ENCODE data around the gene RPL23. TPM values are rescaled to one million over a fixed set of nuclear protein-coding genes. Genes with fewer than 3 reads are reported as not detected.

The RPL23 gene
- total RNA-seq, 1 experiment from 2014 or later, result 1,110 TPM

DNA sequence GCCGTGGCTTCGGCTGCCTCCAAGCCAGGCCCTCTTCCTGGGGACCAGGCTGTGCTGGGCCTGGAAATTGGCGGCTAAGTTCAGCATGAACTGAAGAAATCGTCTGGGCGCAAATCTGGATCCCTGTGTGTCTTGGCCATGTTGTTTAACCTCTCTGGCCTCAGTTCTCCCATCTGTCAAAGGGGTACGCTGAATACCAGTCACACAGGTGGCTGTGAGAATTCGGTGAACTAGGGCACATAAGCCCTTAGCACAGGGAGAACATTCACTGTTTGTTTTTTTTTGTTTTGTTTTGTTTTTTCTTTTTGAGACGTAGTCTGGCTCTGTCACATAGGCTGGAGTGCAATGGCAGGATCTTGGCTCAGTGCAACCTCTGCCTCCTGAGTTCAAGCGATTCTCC lies 35.3 kb upstream of the RPL23 start:
- H3K79me2 ChIP-seq (ENCODE audit: low read length), result peaks cover 30% of the 10 kb centered on the region
- no peak for TF ChIP-seq EZH2 (IDR thresholded peaks at IDR 0.05; ENCODE audit: low read length, unreplicated experiment)
- no peak for TF ChIP-seq EZH2phosphoT487 (IDR thresholded peaks at IDR 0.05; ENCODE audit: borderline replicate concordance, low read length)
- TF ChIP-seq, protein P1, sequence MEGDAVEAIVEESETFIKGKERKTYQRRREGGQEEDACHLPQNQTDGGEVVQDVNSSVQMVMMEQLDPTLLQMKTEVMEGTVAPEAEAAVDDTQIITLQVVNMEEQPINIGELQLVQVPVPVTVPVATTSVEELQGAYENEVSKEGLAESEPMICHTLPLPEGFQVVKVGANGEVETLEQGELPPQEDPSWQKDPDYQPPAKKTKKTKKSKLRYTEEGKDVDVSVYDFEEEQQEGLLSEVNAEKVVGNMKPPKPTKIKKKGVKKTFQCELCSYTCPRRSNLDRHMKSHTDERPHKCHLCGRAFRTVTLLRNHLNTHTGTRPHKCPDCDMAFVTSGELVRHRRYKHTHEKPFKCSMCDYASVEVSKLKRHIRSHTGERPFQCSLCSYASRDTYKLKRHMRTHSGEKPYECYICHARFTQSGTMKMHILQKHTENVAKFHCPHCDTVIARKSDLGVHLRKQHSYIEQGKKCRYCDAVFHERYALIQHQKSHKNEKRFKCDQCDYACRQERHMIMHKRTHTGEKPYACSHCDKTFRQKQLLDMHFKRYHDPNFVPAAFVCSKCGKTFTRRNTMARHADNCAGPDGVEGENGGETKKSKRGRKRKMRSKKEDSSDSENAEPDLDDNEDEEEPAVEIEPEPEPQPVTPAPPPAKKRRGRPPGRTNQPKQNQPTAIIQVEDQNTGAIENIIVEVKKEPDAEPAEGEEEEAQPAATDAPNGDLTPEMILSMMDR (conservative IDR thresholded peaks at IDR 0.05; ENCODE audit: low read depth, low read length), result no peak
- no TSS peak for BruUV-seq (replicated peaks)

DNA sequence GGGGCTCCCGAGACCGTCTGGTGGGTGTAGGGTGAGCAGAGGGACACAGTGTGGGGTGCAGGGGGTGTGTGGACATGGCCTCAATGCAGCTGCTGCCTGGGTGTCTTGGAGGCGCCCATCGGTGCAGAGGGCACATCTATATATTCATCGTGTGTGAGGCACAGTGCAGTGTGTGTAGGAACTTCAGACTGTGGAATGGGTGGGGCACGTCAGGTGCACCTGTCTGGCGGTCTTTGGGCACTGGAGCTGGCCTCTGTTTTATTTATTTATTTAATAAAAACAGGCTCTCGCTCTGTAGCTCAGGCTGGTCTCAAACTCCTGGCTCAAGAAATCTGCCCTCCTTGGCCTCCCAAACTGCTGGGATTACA lies 33.1 kb upstream of the RPL23 start:
- BruUV-seq (replicated peaks), result no TSS peak
- Histone ChIP-seq H3K9me2 (replicated peaks; ENCODE audit: low read length) (no peaks in the 10 kb centered on the region), H3K9me3 (ENCODE audit: low read length) (no peaks in the 10 kb centered on the region), H3F3A (ENCODE audit: low read length, unreplicated experiment) (no peaks in the 10 kb centered on the region), H3K36me3 (ENCODE audit: low read depth, low read length) (peaks cover 4% of the 10 kb centered on the region; the same call in 1 of the 2 replicates), H3K4me2 (ENCODE audit: low read length) (no peak overlapping the region), H3K9ac (ENCODE audit: low read length) (no peak overlapping the region), H3K79me2 (ENCODE audit: low read length) (peaks cover 52% of the 10 kb centered on the region), H3K4me3 (ENCODE audit: low read length) (no peak overlapping the region), H3K4me1 (ENCODE audit: insufficient read depth, low read length) (no peaks in the 10 kb centered on the region; the same call in 1 of the 2 replicates), H4K20me1 (ENCODE audit: low read length) (no peaks in the 10 kb centered on the region), H3K27ac (ENCODE audit: low read length) (no peak overlapping the region), H3K27me3 (ENCODE audit: low read length) (no peaks in the 10 kb centered on the region), H2AFZ (ENCODE audit: low read length) (no peak overlapping the region)
- TF ChIP-seq EZH2 (IDR thresholded peaks at IDR 0.05; ENCODE audit: low read length, unreplicated experiment) (no peak), EZH2phosphoT487 (IDR thresholded peaks at IDR 0.05; ENCODE audit: borderline replicate concordance, low read length) (no peak)
- TF ChIP-seq, protein P1 (conservative IDR thresholded peaks at IDR 0.05; ENCODE audit: low read depth, low read length), result no peak
- intact Hi-C loops (cut with micrococcal nuclease), result no loop called here
- ATAC-seq (no peak), DNase-seq (no peak)
- CTCF ChIA-PET, result no interaction called here
- POLR2A ChIA-PET (ENCODE audit: unreplicated experiment), result no interaction called here

More for the DNA sequence above, 35.3 kb upstream of the RPL23 start:
- CTCF ChIA-PET, result no interaction called here
- POLR2A ChIA-PET (ENCODE audit: unreplicated experiment), result interaction anchor here (0.6 kb wide), 1 partner anchor 18 kb away, joined by 15 read pairs; no protein-coding TSS in a partner anchor
- no peak overlapping the region for H2AFZ ChIP-seq (ENCODE audit: low read length)
- DNase-seq, result no peak
- no peaks in the 10 kb centered on the region for H3K9me3 ChIP-seq (ENCODE audit: low read length)
- no peaks in the 10 kb centered on the region for H3K27me3 ChIP-seq (ENCODE audit: low read length)
- ATAC-seq, result no peak
- no peak overlapping the region for H3K4me3 ChIP-seq (ENCODE audit: low read length)
- H3K9me2 ChIP-seq (replicated peaks; ENCODE audit: low read length), result no peaks in the 10 kb centered on the region
- no peaks in the 10 kb centered on the region; the same call in 1 of the 2 replicates for H3K36me3 ChIP-seq (ENCODE audit: low read depth, low read length)
- H4K20me1 ChIP-seq (ENCODE audit: low read length), result no peaks in the 10 kb centered on the region
- intact Hi-C loops (cut with micrococcal nuclease), result no loop called here
- no peak overlapping the region for H3K4me2 ChIP-seq (ENCODE audit: low read length)
- no peaks in the 10 kb centered on the region for H3F3A ChIP-seq (ENCODE audit: low read length, unreplicated experiment)
- no peak overlapping the region for H3K27ac ChIP-seq (ENCODE audit: low read length)
- no peaks in the 10 kb centered on the region for H3K4me1 ChIP-seq (ENCODE audit: insufficient read depth, low read length)
- H3K9ac ChIP-seq (ENCODE audit: low read length), result no peak overlapping the region

DNA sequence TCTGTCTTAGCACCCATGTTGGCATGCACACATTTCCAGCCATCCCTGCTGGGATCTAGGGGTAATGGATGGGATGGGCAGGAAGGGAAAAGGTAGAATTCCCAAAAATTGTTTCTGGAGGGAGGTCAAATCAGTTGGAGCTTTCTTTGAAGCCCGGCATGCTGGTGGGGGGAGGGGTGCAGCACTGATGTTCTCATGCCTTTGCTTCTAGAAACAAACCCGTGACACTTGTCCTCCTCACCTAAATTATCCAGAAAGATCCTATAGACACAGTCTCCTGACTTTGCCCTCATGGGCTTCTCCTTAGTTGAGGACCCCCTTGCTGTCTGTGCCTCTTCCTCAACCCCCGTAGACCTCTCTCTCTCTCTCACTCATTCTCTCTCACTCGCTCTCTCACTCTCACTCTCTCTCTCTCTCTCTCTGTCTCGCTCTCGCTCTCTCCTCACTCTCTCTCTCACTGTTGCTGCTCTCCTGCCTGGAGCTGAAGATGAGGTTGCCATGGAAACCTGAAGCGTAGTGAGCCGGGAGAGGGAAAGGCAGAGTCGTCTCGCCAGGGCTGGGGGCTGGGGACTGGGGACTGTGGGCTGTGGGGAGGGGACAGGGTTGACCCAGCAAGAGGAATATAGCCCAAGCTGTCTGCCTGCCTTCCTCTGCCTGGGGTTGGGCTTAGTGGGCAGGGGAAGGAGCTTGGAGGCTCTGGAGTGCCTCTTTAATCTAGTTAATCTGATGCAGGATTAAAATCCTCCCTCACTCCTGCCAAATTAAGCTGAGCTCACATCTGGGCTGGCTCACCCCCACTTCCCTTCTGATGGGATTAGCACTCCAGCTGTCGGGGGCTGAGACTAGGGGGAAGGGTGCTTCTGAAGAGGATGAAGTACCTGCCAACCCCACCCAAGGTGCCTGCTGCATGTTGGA lies 32.5 kb upstream of the RPL23 start:
- no peak overlapping the region for H3K4me2 ChIP-seq (ENCODE audit: low read length)
- H4K20me1 ChIP-seq (ENCODE audit: low read length), result no peaks in the 10 kb centered on the region
- no peak overlapping the region for H3K4me3 ChIP-seq (ENCODE audit: low read length)
- peaks cover 10% of the 10 kb centered on the region; the same call in 1 of the 2 replicates for H3K36me3 ChIP-seq (ENCODE audit: low read depth, low read length)
- ChIA-PET POLR2A (ENCODE audit: unreplicated experiment) (no interaction called here), CTCF (no interaction called here)
- H3K4me1 ChIP-seq (ENCODE audit: insufficient read depth, low read length), result peaks cover 6% of the 10 kb centered on the region
- H3K9me3 ChIP-seq (ENCODE audit: low read length), result no peaks in the 10 kb centered on the region
- no peak overlapping the region for H3K9ac ChIP-seq (ENCODE audit: low read length)
- no peak overlapping the region for H3K27ac ChIP-seq (ENCODE audit: low read length)
- TF ChIP-seq, protein P1 (conservative IDR thresholded peaks at IDR 0.05; ENCODE audit: low read depth, low read length), result no peak
- TF ChIP-seq EZH2 (IDR thresholded peaks at IDR 0.05; ENCODE audit: low read length, unreplicated experiment), result no peak
- no peak for TF ChIP-seq EZH2phosphoT487 (IDR thresholded peaks at IDR 0.05; ENCODE audit: borderline replicate concordance, low read length)
- ATAC-seq, result no peak
- no peak for DNase-seq
- H3K27me3 ChIP-seq (ENCODE audit: low read length), result no peaks in the 10 kb centered on the region
- intact Hi-C loops (cut with micrococcal nuclease), result no loop called here
- no TSS peak for BruUV-seq (replicated peaks)
- no peak overlapping the region for H2AFZ ChIP-seq (ENCODE audit: low read length)
- no peaks in the 10 kb centered on the region for H3F3A ChIP-seq (ENCODE audit: low read length, unreplicated experiment)
- H3K9me2 ChIP-seq (replicated peaks; ENCODE audit: low read length), result no peaks in the 10 kb centered on the region
- H3K79me2 ChIP-seq (ENCODE audit: low read length), result peaks cover 59% of the 10 kb centered on the region

Data from PC-3 (cell line).